ENCODE results near the gene RTL9. TPM values are rescaled to one million over a fixed set of nuclear protein-coding genes. Genes with fewer than 3 reads are reported as not detected.

Gene RTL9
- total and polyA plus RNA-seq, 2 of the 13 experiments (the other 11 are each of a cell fraction or from before 2014, with no cell fraction given): 0.01 to 0.02 TPM

DNA sequence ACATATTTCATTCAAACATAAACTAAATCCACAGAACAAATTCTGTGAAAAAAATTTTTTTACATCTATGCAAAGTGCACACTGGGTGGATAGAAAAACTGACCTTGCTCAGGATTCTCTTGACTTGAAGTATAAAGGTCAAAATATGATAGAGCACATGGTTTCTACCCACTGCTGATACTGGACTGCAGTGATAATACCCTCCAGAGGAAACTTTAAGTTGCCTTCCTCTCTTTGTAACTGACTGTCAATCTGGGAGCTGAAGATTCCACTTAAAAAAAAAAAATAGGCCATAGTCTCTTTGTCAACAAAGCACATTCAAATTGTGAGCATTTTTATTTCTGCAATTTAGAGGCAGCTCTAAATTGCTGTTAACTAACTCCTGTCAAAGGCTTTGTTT, 37.6 kb upstream of the RTL9 start:
- H3K27me3 ChIP-seq (ENCODE audit: control insufficient read depth in 1 of 2, insufficient read depth in 2 of 2, low read length in 2 of 2): no peaks in the 10 kb centered on the region
- no peaks in the 10 kb centered on the region for H4K20me1 ChIP-seq (ENCODE audit: insufficient read depth, low read length)
- H3K4me1 ChIP-seq (ENCODE audit: insufficient read depth, low read length): peaks cover 13% of the 10 kb centered on the region
- H3K79me2 ChIP-seq (ENCODE audit: insufficient read depth, low read length): peaks cover 10% of the 10 kb centered on the region
- POLR2A ChIA-PET: no interaction called here
- no peak overlapping the region for H3K4me2 ChIP-seq (ENCODE audit: low read depth, low read length)
- no peak overlapping the region for H3K9ac ChIP-seq (ENCODE audit: insufficient read depth, low read depth, low read length)
- H2AFZ ChIP-seq (ENCODE audit: low read length): no peak overlapping the region
- H3K9me3 ChIP-seq (ENCODE audit: low read length): no peaks in the 10 kb centered on the region
- ATAC-seq (no peak), FAIRE-seq (no peak), DNase-seq (ENCODE audit: low spot score) (no peak)
- H3K36me3 ChIP-seq (replicated peaks in 1 of 2; ENCODE audit: control insufficient read depth in 1 of 2, insufficient read depth in 2 of 2, low read length in 2 of 2): no peaks in the 10 kb centered on the region
- no peak overlapping the region for H3K4me3 ChIP-seq (replicated peaks in 1 of 3; ENCODE audit: insufficient read depth in 1 of 3, low read depth in 2 of 3, low read length in 3 of 3)
- no TSS peak for BruUV-seq (replicated peaks)
- TF ChIP-seq ZKSCAN8 (CRISPR knock-in tag; IDR thresholded peaks at IDR 0.05; ENCODE audit: borderline replicate concordance): no peak
- TF ChIP-seq, protein P1, sequence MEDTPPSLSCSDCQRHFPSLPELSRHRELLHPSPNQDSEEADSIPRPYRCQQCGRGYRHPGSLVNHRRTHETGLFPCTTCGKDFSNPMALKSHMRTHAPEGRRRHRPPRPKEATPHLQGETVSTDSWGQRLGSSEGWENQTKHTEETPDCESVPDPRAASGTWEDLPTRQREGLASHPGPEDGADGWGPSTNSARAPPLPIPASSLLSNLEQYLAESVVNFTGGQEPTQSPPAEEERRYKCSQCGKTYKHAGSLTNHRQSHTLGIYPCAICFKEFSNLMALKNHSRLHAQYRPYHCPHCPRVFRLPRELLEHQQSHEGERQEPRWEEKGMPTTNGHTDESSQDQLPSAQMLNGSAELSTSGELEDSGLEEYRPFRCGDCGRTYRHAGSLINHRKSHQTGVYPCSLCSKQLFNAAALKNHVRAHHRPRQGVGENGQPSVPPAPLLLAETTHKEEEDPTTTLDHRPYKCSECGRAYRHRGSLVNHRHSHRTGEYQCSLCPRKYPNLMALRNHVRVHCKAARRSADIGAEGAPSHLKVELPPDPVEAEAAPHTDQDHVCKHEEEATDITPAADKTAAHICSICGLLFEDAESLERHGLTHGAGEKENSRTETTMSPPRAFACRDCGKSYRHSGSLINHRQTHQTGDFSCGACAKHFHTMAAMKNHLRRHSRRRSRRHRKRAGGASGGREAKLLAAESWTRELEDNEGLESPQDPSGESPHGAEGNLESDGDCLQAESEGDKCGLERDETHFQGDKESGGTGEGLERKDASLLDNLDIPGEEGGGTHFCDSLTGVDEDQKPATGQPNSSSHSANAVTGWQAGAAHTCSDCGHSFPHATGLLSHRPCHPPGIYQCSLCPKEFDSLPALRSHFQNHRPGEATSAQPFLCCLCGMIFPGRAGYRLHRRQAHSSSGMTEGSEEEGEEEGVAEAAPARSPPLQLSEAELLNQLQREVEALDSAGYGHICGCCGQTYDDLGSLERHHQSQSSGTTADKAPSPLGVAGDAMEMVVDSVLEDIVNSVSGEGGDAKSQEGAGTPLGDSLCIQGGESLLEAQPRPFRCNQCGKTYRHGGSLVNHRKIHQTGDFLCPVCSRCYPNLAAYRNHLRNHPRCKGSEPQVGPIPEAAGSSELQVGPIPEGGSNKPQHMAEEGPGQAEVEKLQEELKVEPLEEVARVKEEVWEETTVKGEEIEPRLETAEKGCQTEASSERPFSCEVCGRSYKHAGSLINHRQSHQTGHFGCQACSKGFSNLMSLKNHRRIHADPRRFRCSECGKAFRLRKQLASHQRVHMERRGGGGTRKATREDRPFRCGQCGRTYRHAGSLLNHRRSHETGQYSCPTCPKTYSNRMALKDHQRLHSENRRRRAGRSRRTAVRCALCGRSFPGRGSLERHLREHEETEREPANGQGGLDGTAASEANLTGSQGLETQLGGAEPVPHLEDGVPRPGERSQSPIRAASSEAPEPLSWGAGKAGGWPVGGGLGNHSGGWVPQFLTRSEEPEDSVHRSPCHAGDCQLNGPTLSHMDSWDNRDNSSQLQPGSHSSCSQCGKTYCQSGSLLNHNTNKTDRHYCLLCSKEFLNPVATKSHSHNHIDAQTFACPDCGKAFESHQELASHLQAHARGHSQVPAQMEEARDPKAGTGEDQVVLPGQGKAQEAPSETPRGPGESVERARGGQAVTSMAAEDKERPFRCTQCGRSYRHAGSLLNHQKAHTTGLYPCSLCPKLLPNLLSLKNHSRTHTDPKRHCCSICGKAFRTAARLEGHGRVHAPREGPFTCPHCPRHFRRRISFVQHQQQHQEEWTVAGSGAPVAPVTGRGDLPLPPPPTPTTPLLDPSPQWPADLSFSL (CRISPR knock-in tag; IDR thresholded peaks at IDR 0.05): no peak
- in situ Hi-C loops (cut with HindIII; ENCODE audit: extremely low pct_ligation_motif_present, low pct_unique_long_range_greater_than_20kb): no loop called here
- no peak overlapping the region for H3K27ac ChIP-seq (ENCODE audit: extremely low read length, insufficient read depth, low read length)
- intact Hi-C loops (cut with micrococcal nuclease; ENCODE audit: unreplicated experiment): no loop called here
- CTCF ChIA-PET (ENCODE audit: low intra/inter-chr PET ratio, low total read pairs): no interaction called here

DNA sequence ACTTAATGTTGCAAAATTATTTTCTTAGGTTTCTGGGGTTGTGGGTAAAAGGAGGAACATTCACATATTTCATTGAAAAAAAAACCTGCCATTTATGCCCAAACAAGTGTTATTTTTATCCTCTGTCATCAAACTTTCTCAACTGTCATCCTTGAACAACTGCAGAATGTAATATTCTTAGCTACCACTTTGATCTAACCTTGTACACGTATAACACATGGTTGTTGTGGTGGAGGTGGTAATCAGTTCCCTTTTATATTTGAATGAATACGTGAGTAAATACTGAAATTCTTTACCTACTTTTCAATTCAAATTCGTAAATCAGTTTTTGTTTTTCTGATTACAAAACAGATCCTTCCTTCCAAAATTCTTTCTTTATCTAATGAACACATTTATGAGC, 37.0 kb upstream of the RTL9 start:
- no peak for DNase-seq (ENCODE audit: low spot score)
- no peak overlapping the region for H3K4me2 ChIP-seq (ENCODE audit: low read depth, low read length)
- in situ Hi-C loops (cut with HindIII; ENCODE audit: extremely low pct_ligation_motif_present, low pct_unique_long_range_greater_than_20kb): no loop called here
- peaks cover 13% of the 10 kb centered on the region for H3K4me1 ChIP-seq (ENCODE audit: insufficient read depth, low read length)
- WGBS (ENCODE audit: low lambda C conversion rate): 29% methylated on average over 3 of the region's 3 CpGs
- intact Hi-C loops (cut with micrococcal nuclease; ENCODE audit: unreplicated experiment): no loop called here
- ChIA-PET POLR2A (no interaction called here), CTCF (ENCODE audit: low intra/inter-chr PET ratio, low total read pairs) (no interaction called here)
- FAIRE-seq: no peak
- ATAC-seq: no peak
- no peaks in the 10 kb centered on the region for H3K36me3 ChIP-seq (replicated peaks in 1 of 2; ENCODE audit: control insufficient read depth in 1 of 2, insufficient read depth in 2 of 2, low read length in 2 of 2)
- H4K20me1 ChIP-seq (ENCODE audit: insufficient read depth, low read length): no peaks in the 10 kb centered on the region
- no peak overlapping the region for H3K9ac ChIP-seq (ENCODE audit: insufficient read depth, low read depth, low read length)
- H3K4me3 ChIP-seq (replicated peaks in 1 of 3; ENCODE audit: insufficient read depth in 1 of 3, low read depth in 2 of 3, low read length in 3 of 3): no peak overlapping the region
- BruUV-seq (replicated peaks): no TSS peak
- no peak overlapping the region for H2AFZ ChIP-seq (ENCODE audit: low read length)
- no peaks in the 10 kb centered on the region for H3K9me3 ChIP-seq (ENCODE audit: low read length)
- no peak for TF ChIP-seq FOSL1 (CRISPR knock-in tag; IDR thresholded peaks at IDR 0.05; ENCODE audit: borderline replicate concordance)
- TF ChIP-seq FOXP1 (IDR thresholded peaks at IDR 0.05): no peak
- no peak for TF ChIP-seq FOXP1 (CRISPR knock-in tag; IDR thresholded peaks at IDR 0.05)
- no peak overlapping the region for H3K27ac ChIP-seq (ENCODE audit: extremely low read length, insufficient read depth, low read length)
- H3K79me2 ChIP-seq (ENCODE audit: insufficient read depth, low read length): peaks cover 4% of the 10 kb centered on the region
- no peaks in the 10 kb centered on the region for H3K27me3 ChIP-seq (ENCODE audit: control insufficient read depth in 1 of 2, insufficient read depth in 2 of 2, low read length in 2 of 2)

Data from HepG2 (cell line).